Lower lobe of right lung (tissue), 2 donors: Measurements from ENCODE around the gene CACNG3. TPM values are rescaled to one million over a fixed set of nuclear protein-coding genes. Genes with fewer than 3 reads are reported as not detected.
"Not testable (repeated sequence)": the region's sequence is repeated elsewhere in the genome, so short reads cannot be mapped to it uniquely, and the experiment has no call there.

ENCODE experiments used
- ATAC-seq, 2 donors: fragments of 200-7000 bp; cut with Tn5 transposase; one replicate each; pipeline ENCODE4 v1.9.1; 2020 to 2022; ENCODE audit warnings: mild to moderate bottlenecking in 2 of 2, moderate library complexity in 2 of 2
- DNase-seq: peaks from one replicate; pipeline ENCODE4 v3.0.0-alpha.2; 2020
- H3K27ac ChIP-seq: fragments of 200-600 bp; one replicate; pipeline ENCODE4 v1.8.0; 2022
- H3K27me3 ChIP-seq: fragments of 200-600 bp; one replicate; pipeline ENCODE4 v1.8.0; 2022; ENCODE audit warnings: low read depth
- H3K36me3 ChIP-seq: fragments of 200-600 bp; one replicate; pipeline ENCODE4 v1.8.0; 2022; ENCODE audit warnings: mild to moderate bottlenecking
- H3K4me1 ChIP-seq: fragments of 200-600 bp; one replicate; pipeline ENCODE4 v1.8.0; 2022
- H3K4me3 ChIP-seq: fragments of 200-600 bp; one replicate; pipeline ENCODE4 v1.8.0; 2022; ENCODE audit warnings: mild to moderate bottlenecking
- H3K9me3 ChIP-seq: fragments of 200-600 bp; one replicate; pipeline ENCODE4 v1.8.0; 2022
- intact Hi-C: fragments of 100-400 bp; cut with DNase I; formaldehyde crosslinking; loops from one replicate; pipeline ENCODE4 v1.11.0; 2022
- total RNA-seq: library from RNA; stranded (reverse); fragmentation: NEBNext Ultra II Directional; extraction: Animal tissue kit (Norgen Biotek cat#: 25700); gene quantifications from one replicate; pipeline ENCODE4 v1.2.1, GENCODE V29; 2021
- TF ChIP-seq, protein P1 (sequence below): fragments of 200-600 bp; IDR thresholded peaks from one replicate; pipeline ENCODE4 v1.8.0; 2022; ENCODE audit warnings: antibody characterized with exemption, mild to moderate bottlenecking
- donor health status: DM: no; HTN: yes; CAD: no; lungs with severe emphysema.

The CACNG3 gene
- total RNA-seq, 1 donor from 2014 or later = not detected

- no peaks in the 10 kb centered on the region for H3K36me3 ChIP-seq
- no peak overlapping the region for H3K4me3 ChIP-seq
- H3K9me3 ChIP-seq = no peaks in the 10 kb centered on the region
- DNase-seq = no peak
- no peak overlapping the region for H3K27ac ChIP-seq
- no peak for ATAC-seq
- H3K27me3 ChIP-seq = no peaks in the 10 kb centered on the region
- TF ChIP-seq, protein P1, sequence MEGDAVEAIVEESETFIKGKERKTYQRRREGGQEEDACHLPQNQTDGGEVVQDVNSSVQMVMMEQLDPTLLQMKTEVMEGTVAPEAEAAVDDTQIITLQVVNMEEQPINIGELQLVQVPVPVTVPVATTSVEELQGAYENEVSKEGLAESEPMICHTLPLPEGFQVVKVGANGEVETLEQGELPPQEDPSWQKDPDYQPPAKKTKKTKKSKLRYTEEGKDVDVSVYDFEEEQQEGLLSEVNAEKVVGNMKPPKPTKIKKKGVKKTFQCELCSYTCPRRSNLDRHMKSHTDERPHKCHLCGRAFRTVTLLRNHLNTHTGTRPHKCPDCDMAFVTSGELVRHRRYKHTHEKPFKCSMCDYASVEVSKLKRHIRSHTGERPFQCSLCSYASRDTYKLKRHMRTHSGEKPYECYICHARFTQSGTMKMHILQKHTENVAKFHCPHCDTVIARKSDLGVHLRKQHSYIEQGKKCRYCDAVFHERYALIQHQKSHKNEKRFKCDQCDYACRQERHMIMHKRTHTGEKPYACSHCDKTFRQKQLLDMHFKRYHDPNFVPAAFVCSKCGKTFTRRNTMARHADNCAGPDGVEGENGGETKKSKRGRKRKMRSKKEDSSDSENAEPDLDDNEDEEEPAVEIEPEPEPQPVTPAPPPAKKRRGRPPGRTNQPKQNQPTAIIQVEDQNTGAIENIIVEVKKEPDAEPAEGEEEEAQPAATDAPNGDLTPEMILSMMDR = no peak
- intact Hi-C loops = no loop called here
- H3K4me1 ChIP-seq = no peaks in the 10 kb centered on the region
Measured at GRCh38 chr16:24235806-24236205, 20.3 kb upstream of the CACNG3 start.

DNA sequence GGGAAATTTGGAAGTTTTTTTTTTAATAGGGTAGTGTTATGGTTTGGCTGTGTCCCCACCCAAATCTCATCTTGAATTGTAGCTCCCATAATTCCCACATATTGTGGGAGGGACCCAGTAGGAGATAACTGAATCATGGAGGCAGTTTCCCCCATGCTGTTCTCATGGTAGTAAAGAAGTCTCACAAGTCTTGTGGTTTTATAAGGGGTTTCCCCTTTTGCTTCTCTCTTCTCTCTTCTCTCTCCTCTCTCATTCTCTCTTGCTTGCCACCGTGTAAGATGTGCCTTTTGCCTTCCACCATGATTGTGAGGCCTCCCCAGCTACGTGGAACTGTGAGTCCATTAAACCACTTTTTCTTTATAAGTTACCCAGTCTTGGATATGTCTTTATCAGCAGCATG is 17.3 kb upstream of the CACNG3 start:
- ATAC-seq, intact Hi-C loops, DNase-seq, H3K4me3 ChIP-seq, H3K9me3 ChIP-seq, H3K27me3 ChIP-seq, H3K36me3 ChIP-seq, H3K4me1 ChIP-seq, H3K27ac ChIP-seq: not testable (repeated sequence)

- DNase-seq (no peak), ATAC-seq (no peak)
- no peak overlapping the region for H3K4me3 ChIP-seq
- no peaks in the 10 kb centered on the region for H3K9me3 ChIP-seq
- H3K36me3 ChIP-seq = no peaks in the 10 kb centered on the region
- TF ChIP-seq, protein P1 = no peak
- no peaks in the 10 kb centered on the region for H3K4me1 ChIP-seq
- peaks cover 10% of the 10 kb centered on the region for H3K27me3 ChIP-seq
- H3K27ac ChIP-seq = no peak overlapping the region
- intact Hi-C loops = no loop called here
Measured at GRCh38 chr16:24246911-24247607, 9.1 kb upstream of the CACNG3 start.

DNA sequence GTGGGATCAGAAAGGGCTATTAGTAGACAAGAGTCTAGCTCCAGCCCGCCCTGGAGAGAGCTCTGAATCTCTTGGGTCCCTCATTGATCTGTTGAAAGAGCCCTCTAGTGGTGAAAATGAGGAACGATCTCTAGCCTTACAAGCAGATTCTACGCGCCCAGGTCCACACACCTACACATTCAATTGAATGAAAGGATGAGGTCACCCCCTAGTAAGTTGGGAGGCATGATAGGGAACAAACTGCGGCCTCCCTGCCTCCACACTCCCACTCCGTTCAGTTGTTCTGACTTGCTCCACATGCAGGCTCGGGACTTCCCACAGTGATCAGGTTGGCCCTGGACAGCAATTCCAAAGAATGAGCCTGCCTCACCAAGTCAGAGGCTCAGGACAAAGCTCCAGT is 2.9 kb upstream of the CACNG3 start:
- Histone ChIP-seq H3K27ac (no peak overlapping the region), H3K4me1 (no peaks in the 10 kb centered on the region), H3K36me3 (no peaks in the 10 kb centered on the region), H3K9me3 (no peaks in the 10 kb centered on the region), H3K27me3 (peaks cover 57% of the 10 kb centered on the region), H3K4me3 (no peak overlapping the region)
- intact Hi-C loops = no loop called here
- TF ChIP-seq, protein P1 = peak; percentile 68
- ATAC-seq (peak; percentile 62 to 74), DNase-seq (no peak)

GRCh38 chr16:24257958-24258357 is 1.8 kb downstream of the CACNG3 start:
- intact Hi-C loops = no loop called here
- no peaks in the 10 kb centered on the region for H3K9me3 ChIP-seq
- DNase-seq = no peak
- H3K4me1 ChIP-seq = no peaks in the 10 kb centered on the region
- H3K27me3 ChIP-seq = peaks cover 66% of the 10 kb centered on the region
- H3K27ac ChIP-seq = no peak overlapping the region
- H3K36me3 ChIP-seq = no peaks in the 10 kb centered on the region
- TF ChIP-seq, protein P1 = no peak
- no peak for ATAC-seq
- no peak overlapping the region for H3K4me3 ChIP-seq

GRCh38 chr16:24258791-24259190 is 2.7 kb downstream of the CACNG3 start:
- TF ChIP-seq, protein P1 = no peak
- intact Hi-C loops = no loop called here
- ATAC-seq (no peak), DNase-seq (no peak)
- no peak overlapping the region for H3K4me3 ChIP-seq
- no peaks in the 10 kb centered on the region for H3K4me1 ChIP-seq
- no peak overlapping the region for H3K27ac ChIP-seq
- peaks cover 60% of the 10 kb centered on the region for H3K27me3 ChIP-seq
- no peaks in the 10 kb centered on the region for H3K9me3 ChIP-seq
- H3K36me3 ChIP-seq = no peaks in the 10 kb centered on the region
